ENCODE results near the gene CPA1.

GRCh38 chr7:130387306-130387627 lies 7.0 kb downstream of the CPA1 start:
- TF ChIP-seq SCRT1 (tag by site-specific recombination; IDR thresholded peaks at IDR 0.05; ENCODE audit: borderline replicate concordance) (no peak), ZNF184 (tag by site-specific recombination; IDR thresholded peaks at IDR 0.05) (no peak), CTCF (tag by site-specific recombination; IDR thresholded peaks at IDR 0.05) (no peak), ZNF23 (tag by site-specific recombination; IDR thresholded peaks at IDR 0.05; ENCODE audit: borderline replicate concordance) (no peak), ZNF157 (tag by site-specific recombination; IDR thresholded peaks at IDR 0.05) (no peak), ZNF146 (tag by site-specific recombination; IDR thresholded peaks at IDR 0.05) (no peak), ZNF140 (tag by site-specific recombination; IDR thresholded peaks at IDR 0.05) (no peak), PATZ1 (tag by site-specific recombination; IDR thresholded peaks at IDR 0.05) (no peak), ZBTB11 (tag by site-specific recombination; conservative IDR thresholded peaks at IDR 0.05; ENCODE audit: low read depth) (no peak), MYNN (tag by site-specific recombination; IDR thresholded peaks at IDR 0.05; ENCODE audit: borderline replicate concordance) (no peak), ZNF274 (IDR thresholded peaks at IDR 0.05; ENCODE audit: low read length) (no peak), ZNF274 (tag by site-specific recombination; IDR thresholded peaks at IDR 0.05; ENCODE audit: borderline replicate concordance) (no peak)

All from HEK293 (cell line).